ENCODE data around the gene PRLH. TPM values are rescaled to one million over a fixed set of nuclear protein-coding genes. Genes with fewer than 3 reads are reported as not detected.
A peak's percentile ranks its signal among the peaks of the same experiment; 100 is the strongest.

Gene PRLH
- total and polyA plus RNA-seq, 2 of the 13 experiments (the other 11 are each of a cell fraction or from before 2014, with no cell fraction given) = not detected

DNA sequence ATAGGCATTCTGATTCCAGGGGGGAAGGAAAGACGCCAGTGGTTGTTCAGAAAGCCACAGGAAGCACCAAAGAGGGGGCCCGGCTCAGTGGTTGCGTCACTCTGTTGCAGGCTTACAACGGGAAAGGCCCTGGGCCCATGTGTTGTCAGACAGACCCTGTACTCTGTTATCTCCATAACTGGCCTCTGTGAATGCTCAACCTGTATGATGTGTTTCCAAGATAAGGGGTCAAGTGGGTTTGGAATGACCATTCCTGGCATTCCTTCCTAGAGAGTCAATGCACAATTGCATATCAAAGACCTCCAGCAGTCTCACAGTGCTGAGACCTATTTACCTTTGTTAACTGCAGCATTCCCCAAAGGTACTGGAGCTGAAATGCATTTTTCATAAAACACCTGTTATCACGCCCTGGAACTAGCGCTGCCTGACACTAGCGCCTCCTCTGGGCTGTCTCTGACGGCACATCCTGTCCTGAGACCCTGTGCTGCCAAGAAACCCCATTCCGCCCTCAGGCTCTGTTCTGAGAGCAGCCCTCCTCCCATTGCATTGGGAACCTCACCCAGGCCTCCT lies 47.9 kb downstream of the PRLH start (continued):
- TF ChIP-seq, protein P1, sequence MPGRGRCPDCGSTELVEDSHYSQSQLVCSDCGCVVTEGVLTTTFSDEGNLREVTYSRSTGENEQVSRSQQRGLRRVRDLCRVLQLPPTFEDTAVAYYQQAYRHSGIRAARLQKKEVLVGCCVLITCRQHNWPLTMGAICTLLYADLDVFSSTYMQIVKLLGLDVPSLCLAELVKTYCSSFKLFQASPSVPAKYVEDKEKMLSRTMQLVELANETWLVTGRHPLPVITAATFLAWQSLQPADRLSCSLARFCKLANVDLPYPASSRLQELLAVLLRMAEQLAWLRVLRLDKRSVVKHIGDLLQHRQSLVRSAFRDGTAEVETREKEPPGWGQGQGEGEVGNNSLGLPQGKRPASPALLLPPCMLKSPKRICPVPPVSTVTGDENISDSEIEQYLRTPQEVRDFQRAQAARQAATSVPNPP (CRISPR knock-in tag; IDR thresholded peaks at IDR 0.05) = no peak
- TF ChIP-seq, protein P2, sequence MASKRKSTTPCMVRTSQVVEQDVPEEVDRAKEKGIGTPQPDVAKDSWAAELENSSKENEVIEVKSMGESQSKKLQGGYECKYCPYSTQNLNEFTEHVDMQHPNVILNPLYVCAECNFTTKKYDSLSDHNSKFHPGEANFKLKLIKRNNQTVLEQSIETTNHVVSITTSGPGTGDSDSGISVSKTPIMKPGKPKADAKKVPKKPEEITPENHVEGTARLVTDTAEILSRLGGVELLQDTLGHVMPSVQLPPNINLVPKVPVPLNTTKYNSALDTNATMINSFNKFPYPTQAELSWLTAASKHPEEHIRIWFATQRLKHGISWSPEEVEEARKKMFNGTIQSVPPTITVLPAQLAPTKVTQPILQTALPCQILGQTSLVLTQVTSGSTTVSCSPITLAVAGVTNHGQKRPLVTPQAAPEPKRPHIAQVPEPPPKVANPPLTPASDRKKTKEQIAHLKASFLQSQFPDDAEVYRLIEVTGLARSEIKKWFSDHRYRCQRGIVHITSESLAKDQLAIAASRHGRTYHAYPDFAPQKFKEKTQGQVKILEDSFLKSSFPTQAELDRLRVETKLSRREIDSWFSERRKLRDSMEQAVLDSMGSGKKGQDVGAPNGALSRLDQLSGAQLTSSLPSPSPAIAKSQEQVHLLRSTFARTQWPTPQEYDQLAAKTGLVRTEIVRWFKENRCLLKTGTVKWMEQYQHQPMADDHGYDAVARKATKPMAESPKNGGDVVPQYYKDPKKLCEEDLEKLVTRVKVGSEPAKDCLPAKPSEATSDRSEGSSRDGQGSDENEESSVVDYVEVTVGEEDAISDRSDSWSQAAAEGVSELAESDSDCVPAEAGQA (IDR thresholded peaks at IDR 0.05; ENCODE audit: low read depth) = peak; percentile 65; the same call in 1 of the 2 replicates
- TF ChIP-seq, protein P2 (CRISPR knock-in tag; IDR thresholded peaks at IDR 0.05; ENCODE audit: borderline replicate concordance) = no peak
- TF ChIP-seq, protein P3, sequence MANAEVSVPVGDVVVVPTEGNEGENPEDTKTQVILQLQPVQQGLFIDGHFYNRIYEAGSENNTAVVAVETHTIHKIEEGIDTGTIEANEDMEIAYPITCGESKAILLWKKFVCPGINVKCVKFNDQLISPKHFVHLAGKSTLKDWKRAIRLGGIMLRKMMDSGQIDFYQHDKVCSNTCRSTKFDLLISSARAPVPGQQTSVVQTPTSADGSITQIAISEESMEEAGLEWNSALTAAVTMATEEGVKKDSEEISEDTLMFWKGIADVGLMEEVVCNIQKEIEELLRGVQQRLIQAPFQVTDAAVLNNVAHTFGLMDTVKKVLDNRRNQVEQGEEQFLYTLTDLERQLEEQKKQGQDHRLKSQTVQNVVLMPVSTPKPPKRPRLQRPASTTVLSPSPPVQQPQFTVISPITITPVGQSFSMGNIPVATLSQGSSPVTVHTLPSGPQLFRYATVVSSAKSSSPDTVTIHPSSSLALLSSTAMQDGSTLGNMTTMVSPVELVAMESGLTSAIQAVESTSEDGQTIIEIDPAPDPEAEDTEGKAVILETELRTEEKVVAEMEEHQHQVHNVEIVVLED (CRISPR knock-in tag; IDR thresholded peaks at IDR 0.05; ENCODE audit: borderline replicate concordance) = peak; percentile 68
- TF ChIP-seq HNRNPLL (IDR thresholded peaks at IDR 0.05; ENCODE audit: low read depth, low read length, poor library complexity, severe bottlenecking) (no peak), ZSCAN9 (CRISPR knock-in tag; IDR thresholded peaks at IDR 0.05; ENCODE audit: borderline replicate concordance) (peak; percentile 87; the same call in 1 of the 2 replicates), XBP1 (CRISPR knock-in tag; IDR thresholded peaks at IDR 0.05) (no peak), ZNF24 (IDR thresholded peaks at IDR 0.05) (0 out of 2 replicates have a peak, but pooled peaks have one; percentile 59), NFYC (CRISPR knock-in tag; IDR thresholded peaks at IDR 0.05) (peak; percentile 40; the same call in 1 of the 2 replicates), TSC22D2 (CRISPR knock-in tag; IDR thresholded peaks at IDR 0.05; ENCODE audit: borderline replicate concordance) (peak; percentile 59; the same call in 1 of the 2 replicates), ZNF260 (CRISPR knock-in tag; IDR thresholded peaks at IDR 0.05; ENCODE audit: borderline replicate concordance, low read depth) (no peak), ZNF720 (CRISPR knock-in tag; IDR thresholded peaks at IDR 0.05) (no peak), CCDC6 (CRISPR knock-in tag; IDR thresholded peaks at IDR 0.05) (0 out of 2 replicates have a peak, but pooled peaks have one; percentile 86), MAFF (IDR thresholded peaks at IDR 0.05; ENCODE audit: low read depth, low read length) (no peak), SIN3A (IDR thresholded peaks at IDR 0.05; ENCODE audit: borderline replicate concordance, low read depth, low read length) (peak; percentile 80), NFATC3 (CRISPR knock-in tag; IDR thresholded peaks at IDR 0.05) (0 out of 2 replicates have a peak, but pooled peaks have one; percentile 41)
- TF ChIP-seq, protein P4, sequence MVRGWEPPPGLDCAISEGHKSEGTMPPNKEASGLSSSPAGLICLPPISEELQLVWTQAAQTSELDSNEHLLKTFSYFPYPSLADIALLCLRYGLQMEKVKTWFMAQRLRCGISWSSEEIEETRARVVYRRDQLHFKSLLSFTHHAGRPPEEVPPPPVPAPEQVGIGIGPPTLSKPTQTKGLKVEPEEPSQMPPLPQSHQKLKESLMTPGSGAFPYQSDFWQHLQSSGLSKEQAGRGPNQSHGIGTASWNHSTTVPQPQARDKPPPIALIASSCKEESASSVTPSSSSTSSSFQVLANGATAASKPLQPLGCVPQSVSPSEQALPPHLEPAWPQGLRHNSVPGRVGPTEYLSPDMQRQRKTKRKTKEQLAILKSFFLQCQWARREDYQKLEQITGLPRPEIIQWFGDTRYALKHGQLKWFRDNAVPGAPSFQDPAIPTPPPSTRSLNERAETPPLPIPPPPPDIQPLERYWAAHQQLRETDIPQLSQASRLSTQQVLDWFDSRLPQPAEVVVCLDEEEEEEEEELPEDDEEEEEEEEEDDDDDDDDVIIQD (CRISPR knock-in tag; IDR thresholded peaks at IDR 0.05; ENCODE audit: low read depth) = peak; percentile 90; the same call in 1 of the 2 replicates
- TF ChIP-seq, protein P5, sequence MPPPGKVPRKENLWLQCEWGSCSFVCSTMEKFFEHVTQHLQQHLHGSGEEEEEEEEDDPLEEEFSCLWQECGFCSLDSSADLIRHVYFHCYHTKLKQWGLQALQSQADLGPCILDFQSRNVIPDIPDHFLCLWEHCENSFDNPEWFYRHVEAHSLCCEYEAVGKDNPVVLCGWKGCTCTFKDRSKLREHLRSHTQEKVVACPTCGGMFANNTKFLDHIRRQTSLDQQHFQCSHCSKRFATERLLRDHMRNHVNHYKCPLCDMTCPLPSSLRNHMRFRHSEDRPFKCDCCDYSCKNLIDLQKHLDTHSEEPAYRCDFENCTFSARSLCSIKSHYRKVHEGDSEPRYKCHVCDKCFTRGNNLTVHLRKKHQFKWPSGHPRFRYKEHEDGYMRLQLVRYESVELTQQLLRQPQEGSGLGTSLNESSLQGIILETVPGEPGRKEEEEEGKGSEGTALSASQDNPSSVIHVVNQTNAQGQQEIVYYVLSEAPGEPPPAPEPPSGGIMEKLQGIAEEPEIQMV (CRISPR knock-in tag; IDR thresholded peaks at IDR 0.05; ENCODE audit: low read depth) = peak; percentile 36; the same call in 1 of the 2 replicates
